ENCODE results near the gene ZDHHC11B.

Gene ZDHHC11B

DNA sequence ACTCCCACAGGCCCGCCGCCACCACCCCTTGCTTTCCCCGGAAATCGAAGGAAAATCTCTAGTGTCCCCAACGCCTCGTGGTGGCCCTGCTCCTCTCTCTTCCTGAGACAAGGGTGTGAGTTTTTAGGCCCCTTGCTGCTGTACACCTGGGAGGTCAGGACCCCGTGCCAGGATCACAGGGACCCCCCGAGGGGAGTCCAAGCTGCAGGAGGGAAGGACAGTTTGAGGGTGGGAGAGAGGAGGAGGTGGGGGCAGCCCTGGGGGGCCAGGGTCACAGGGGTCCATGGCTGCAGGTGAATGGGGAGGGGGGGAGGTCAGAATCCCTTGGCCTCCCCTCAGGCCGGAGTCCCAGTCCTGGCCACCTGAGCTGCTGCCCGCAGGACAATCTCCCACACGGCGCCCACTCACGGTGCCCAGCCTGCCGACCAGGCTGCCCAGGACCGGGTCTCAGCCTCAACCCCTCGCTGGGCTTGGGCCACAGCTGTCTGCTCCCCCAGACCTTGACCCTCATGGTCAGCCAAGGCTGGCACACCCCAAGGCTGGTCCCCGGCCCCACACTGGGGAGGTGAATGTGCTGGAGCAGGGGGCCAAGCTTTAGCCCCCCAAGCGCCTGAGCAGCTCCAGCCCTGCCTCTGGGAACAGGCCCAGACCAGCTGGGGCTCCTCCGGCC is 111.2 kb downstream of the ZDHHC11B start:
- no peak for DNase-seq (ENCODE audit: low read depth)

GRCh38 chr5:672329-673160 is 112.0 kb downstream of the ZDHHC11B start:
- peak; percentile 40 for DNase-seq (ENCODE audit: low read depth)

- no peak for DNase-seq (ENCODE audit: low read depth)
Measured at GRCh38 chr5:671459-672328, 112.8 kb downstream of the ZDHHC11B start.

GRCh38 chr5:670396-671270 is 113.9 kb downstream of the ZDHHC11B start:
- no peak for DNase-seq (ENCODE audit: low read depth)

DNA sequence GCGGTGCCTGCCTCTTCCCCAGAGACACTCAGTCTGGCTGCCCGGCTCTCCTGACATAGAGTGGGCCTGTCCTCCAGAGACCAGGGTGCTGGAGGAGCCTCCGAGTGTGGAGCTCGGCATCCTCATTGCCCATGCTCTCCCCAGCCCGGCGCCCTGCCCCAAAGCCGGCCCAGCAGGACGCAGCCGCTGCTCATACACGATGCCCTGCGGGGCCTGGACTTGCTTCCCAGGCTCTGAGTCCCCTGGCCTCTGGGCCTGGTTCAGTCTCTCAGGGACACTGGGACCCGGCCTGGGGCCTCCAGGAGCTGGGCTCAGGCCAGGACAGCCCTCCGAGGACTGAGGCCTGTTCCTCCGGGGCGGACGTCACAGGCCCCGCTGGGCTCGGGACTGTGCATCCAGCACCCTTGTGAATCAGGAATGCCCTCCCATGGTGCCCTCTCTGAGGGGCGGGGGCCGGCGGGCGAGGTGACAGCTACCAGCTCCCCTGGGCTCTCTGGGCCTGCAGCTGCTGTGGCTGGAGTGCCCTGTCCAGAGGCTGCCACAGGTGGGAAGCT is 114.6 kb downstream of the ZDHHC11B start:
- DNase-seq (ENCODE audit: low read depth), result no peak

- DNase-seq (ENCODE audit: low read depth), result no peak
Measured at GRCh38 chr5:669111-669841, 115.3 kb downstream of the ZDHHC11B start.

DNA sequence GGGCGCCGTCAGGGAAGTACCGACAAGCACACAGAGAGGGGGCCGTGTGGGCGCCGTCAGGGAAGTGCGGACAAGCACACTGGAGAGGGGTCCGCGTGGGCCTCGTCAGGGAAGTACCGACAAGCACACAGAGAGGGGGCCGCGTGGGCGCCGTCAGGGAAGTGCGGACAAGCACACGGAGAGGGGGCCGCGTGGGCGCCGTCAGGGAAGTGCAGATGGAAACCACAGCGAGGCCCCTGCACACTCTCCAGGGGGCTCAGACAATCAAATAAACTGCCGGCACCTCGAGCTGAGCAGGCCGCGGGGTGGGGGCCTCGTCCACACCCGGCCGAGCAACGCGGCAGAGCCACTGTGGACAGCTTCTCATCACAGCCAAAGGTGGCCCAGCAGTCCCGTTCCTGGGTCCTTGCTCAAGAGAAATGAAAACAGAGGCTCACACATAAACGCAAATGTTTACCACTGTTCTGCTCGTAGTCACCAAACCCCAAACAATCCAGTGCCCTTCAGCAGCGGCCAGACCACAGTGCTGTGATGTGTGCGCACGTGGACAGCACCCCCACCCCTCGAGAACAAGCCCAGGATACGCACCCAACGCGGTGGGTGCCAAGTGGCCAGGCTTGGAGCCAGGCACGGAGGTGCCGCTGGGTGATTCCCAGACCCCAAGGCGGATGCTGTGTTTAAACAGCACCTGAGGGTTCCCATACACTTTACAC is 116.1 kb downstream of the ZDHHC11B start:
- no peak for DNase-seq (ENCODE audit: low read depth)

- DNase-seq (ENCODE audit: low read depth), result no peak
Measured at GRCh38 chr5:666816-667498, 117.6 kb downstream of the ZDHHC11B start.

- no peak for DNase-seq (ENCODE audit: low read depth)
Measured at GRCh38 chr5:665956-666711, 118.4 kb downstream of the ZDHHC11B start.

GRCh38 chr5:665541-665955 is 119.0 kb downstream of the ZDHHC11B start:
- DNase-seq (ENCODE audit: low read depth), result no peak

- no peak for DNase-seq (ENCODE audit: low read depth)
Measured at GRCh38 chr5:664994-665360, 119.6 kb downstream of the ZDHHC11B start.

- no peak for DNase-seq (ENCODE audit: low read depth)
Measured at GRCh38 chr5:664343-664993, 120.1 kb downstream of the ZDHHC11B start.

DNA sequence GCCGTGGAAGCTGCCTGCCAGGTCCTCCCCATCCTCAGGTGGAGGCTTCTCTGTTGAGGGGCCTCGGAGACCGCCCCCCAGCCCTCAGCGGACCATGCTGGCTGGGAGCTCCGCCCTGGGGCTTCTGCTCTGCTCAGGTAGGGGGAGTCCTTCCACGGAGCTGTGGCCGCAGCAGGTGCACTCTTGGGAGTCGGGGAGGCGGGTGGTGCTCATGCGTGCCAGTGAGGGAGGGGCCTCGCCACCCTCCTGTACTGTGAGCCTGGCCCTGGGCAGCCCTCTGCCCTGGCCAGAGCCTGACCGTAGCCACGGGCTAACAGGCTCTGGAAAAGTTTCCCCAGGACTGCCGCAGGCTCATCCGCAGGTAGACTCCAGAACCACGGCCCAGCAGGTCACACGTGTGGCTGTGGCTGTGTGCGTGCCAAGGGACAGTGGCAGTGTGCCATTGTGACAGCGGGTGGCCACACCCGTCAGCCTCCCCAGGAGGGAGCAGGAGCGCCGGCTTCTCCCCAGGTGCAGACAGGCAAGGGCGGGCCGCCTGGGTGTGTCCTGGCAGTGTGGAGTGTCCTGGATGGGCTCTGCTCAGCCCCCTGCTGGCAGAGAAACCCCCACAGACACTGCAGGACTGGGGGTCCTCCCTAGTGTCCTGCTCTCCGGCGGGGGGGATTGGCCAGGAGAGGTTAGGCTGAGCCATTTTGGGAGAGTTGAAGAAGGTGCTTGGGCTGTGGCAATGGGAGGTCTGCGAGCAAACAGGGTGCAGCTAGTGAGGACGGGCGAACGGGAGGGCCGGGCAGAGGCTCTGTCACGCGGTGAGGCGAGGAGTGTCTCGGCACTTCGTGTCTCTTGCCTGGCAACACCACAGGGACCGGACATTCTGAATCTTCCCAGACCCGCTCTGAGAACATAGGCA is 120.8 kb downstream of the ZDHHC11B start:
- no peak for DNase-seq (ENCODE audit: low read depth)

GRCh38 chr5:662751-663435 is 121.6 kb downstream of the ZDHHC11B start:
- no peak for DNase-seq (ENCODE audit: low read depth)

DNA sequence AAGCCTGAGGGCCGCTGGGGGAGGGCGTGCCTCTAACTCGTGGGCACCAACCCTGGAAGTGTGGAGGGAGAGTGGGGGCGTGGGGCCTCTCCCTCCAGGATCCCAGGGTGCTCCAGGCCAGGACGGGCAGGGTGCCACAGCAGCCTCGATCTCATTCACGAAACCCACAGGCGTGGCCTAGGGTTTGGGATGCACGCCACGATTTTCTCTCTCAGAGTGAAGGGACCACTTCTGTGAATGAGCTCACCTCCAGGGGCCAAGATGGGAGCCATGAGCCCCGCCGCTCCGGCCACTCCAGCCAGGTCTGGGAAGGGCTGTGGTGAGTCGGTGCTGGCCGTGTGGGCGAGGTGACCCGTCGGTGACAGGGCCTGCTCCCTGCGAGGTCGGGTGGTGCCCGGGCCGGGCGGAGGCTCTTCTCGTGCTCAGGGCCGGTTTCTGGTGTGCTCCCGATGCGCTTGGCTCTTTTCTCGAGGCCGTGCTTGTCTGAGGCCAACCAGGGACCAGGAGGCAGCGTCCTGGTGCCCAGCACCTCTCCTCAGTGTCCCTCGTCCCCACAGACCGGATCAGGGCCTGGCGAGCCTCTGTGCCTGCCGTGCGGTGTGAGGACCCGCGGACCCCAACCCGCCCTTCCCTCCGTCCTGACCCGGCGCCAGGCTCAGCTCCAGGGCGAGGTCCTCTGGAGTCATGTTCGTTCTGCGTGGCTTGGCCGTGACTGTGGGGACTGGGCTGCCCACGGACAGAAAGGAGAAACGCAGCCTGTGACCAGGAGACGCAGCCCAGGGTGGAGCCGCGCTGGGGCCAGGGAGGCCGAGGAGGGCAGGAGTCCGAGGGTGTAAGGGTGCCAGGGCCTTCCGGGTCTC is 122.4 kb downstream of the ZDHHC11B start:
- no peak for DNase-seq (ENCODE audit: low read depth)
